Adrenal gland (tissue), 12 donors: Measurements from ENCODE around the gene PIEZO2. TPM values are rescaled to one million over a fixed set of nuclear protein-coding genes. Genes with fewer than 3 reads are reported as not detected.

Source experiments
- DNase-seq, 7 donors: peaks; one replicate each; pipeline ENCODE4 v3.0.0-alpha.2; 2019 to 2020
- H3K27ac ChIP-seq, 5 donors: fragments of 200-600 bp; sonication (generic) in 4 of 5; 1 replicate in 3 of 5; 2 replicates in 2 of 5; pipeline versions ENCODE4 v1.5.1 to v1.8.0; 2016 to 2020; ENCODE audit warnings: mild to moderate bottlenecking in 1 of 5
- H3K27me3 ChIP-seq: fragments of 200-600 bp; 2 replicates; pipeline ENCODE4 v1.8.0; 2021
- H3K36me3 ChIP-seq, 2 donors: fragments of 200-600 bp; replicated peaks in 1 of 2; 1 replicate in 1 of 2; 2 replicates in 1 of 2; pipeline versions ENCODE4 v1.5.1 to v1.8.0; 2018 to 2022
- H3K4me1 ChIP-seq, 2 donors: fragments of 200-600 bp; replicated peaks in 1 of 2; 1 replicate in 1 of 2; 2 replicates in 1 of 2; pipeline versions ENCODE4 v1.5.1 to v1.8.0; 2018 to 2021
- H3K4me3 ChIP-seq, 4 donors: fragments of 200-600 bp; sonication (generic) in 3 of 4; one replicate each; pipeline ENCODE4 v1.5.1; 2016 to 2018
- H3K9me3 ChIP-seq, 3 donors: fragments of 200-600 bp; sonication (generic) in 1 of 3; replicated peaks in 1 of 3; 1 replicate in 2 of 3; 2 replicates in 1 of 3; pipeline versions ENCODE4 v1.5.1 to v1.8.0; 2016 to 2021
- POLR2A ChIP-seq, 2 donors: fragments of 450-650 bp; IDR thresholded peaks; one replicate each; pipeline ENCODE4 v1.6.1; 2017; ENCODE audit warnings: antibody characterized with exemption in 2 of 2, mild to moderate bottlenecking in 2 of 2, moderate library complexity in 1 of 2
- WGBS, 4 donors: extraction: QIAGEN DNeasy Blood & Tissue Kit in 2 of 4; methylation state at CpG; one replicate each; pipeline versions ENCODE4 v1.1.5 to v1.1.7; 2013 to 2017; 5-methylcytosine and 5-hydroxymethylcytosine counted together
- intact Hi-C, 2 donors: fragments of 100-400 bp; cut with DNase I; formaldehyde crosslinking; loops; one replicate each; pipeline versions ENCODE4 v1.14.1 to v1.15.0; 2022 to 2023
- polyA plus RNA-seq, 3 donors: library from polyadenylated mRNA; stranded (reverse); fragments of 200-250 nt in 2 of 3; fragments of 350-450 nt in 1 of 3; fragmentation: Illumina TruSeq in 1 of 3; extraction: RNeasy Lipid Tissue Mini Kit (QIAGEN cat#74804) in 1 of 3; gene quantifications; one replicate each; pipeline ENCODE4 v1.2.3, GENCODE V29; 2013 to 2014
- total RNA-seq, 9 donors: library from RNA; depleted of rRNA in 4 of 9; stranded (reverse); fragments of >200 nt in 4 of 9; fragments of 120-200 nt in 1 of 9; fragmentation: NEBNext Ultra II Directional in 1 of 9; extraction: Animal tissue kit (Norgen Biotek cat#: 25700) in 1 of 9; gene quantifications; one replicate each; pipeline versions ENCODE4 v1.1.0 to v1.2.4, GENCODE V29; 2013 to 2023
- TF ChIP-seq, protein P1 (sequence below), 6 experiments: fragments of 450-650 bp in 4 of 6; fragments of 200-600 bp in 2 of 6; sonication (generic) in 1 of 6; IDR thresholded peaks; 1 replicate in 5 of 6; 2 replicates in 1 of 6; pipeline versions ENCODE4 v1.5.1 to v1.8.0; 2016 to 2021; ENCODE audit warnings: antibody characterized with exemption in 6 of 6, mild to moderate bottlenecking in 2 of 6, moderate library complexity in 1 of 6
- donor health status: healthy with polysubstance abuse.
- donor health status: Bipolar disorder and iron deficiency.
- donor health status: DM: yes; HTN: yes; CAD: no.
- donor health status: DM: no; HTN: no; CAD: no.
- donor health status: DM: no; HTN: no; CAD: no.
- donor health status: DM: yes; HTN: yes; CAD: no.

Gene PIEZO2
- total and polyA plus RNA-seq, 12 donors: 0.88 to 18.0 (median 2.6) TPM

DNA sequence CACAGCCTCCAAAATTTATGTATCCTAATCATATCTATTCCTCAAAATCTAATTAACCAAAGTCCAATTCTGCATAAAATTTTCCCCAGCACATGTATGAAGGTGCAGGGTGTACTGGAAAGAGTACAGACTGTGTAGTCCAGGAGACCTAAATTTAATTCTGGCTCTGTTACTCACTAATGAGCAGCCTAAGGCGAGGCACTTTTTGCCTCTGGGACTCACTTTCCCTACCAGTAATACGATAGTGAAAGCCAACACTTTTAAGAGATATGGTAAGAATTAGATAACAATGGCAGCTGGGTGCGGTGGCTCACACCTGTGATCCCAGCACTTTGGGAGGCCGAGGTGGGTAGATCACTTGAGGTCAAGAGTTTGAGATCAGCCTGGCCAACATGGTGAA, 177.7 kb downstream of the PIEZO2 start:
- intact Hi-C loops: no loop called here
- peak in 1 of 7 donors; percentile 65 for DNase-seq
- no peaks in the 10 kb centered on the region for H3K27me3 ChIP-seq
- H3K27ac ChIP-seq: no peak overlapping the region
- WGBS, 4 donors: 86 to 96% (median 91%) methylated on average over 4 of the region's 4 CpGs
- no peaks in the 10 kb centered on the region for H3K9me3 ChIP-seq
- no peak for TF ChIP-seq POLR2A (IDR thresholded peaks at IDR 0.05)
- TF ChIP-seq, protein P1, sequence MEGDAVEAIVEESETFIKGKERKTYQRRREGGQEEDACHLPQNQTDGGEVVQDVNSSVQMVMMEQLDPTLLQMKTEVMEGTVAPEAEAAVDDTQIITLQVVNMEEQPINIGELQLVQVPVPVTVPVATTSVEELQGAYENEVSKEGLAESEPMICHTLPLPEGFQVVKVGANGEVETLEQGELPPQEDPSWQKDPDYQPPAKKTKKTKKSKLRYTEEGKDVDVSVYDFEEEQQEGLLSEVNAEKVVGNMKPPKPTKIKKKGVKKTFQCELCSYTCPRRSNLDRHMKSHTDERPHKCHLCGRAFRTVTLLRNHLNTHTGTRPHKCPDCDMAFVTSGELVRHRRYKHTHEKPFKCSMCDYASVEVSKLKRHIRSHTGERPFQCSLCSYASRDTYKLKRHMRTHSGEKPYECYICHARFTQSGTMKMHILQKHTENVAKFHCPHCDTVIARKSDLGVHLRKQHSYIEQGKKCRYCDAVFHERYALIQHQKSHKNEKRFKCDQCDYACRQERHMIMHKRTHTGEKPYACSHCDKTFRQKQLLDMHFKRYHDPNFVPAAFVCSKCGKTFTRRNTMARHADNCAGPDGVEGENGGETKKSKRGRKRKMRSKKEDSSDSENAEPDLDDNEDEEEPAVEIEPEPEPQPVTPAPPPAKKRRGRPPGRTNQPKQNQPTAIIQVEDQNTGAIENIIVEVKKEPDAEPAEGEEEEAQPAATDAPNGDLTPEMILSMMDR (IDR thresholded peaks at IDR 0.05): no peak
- H3K4me3 ChIP-seq: no peak overlapping the region
- H3K4me1 ChIP-seq: no peaks in the 10 kb centered on the region
- no peaks in the 10 kb centered on the region for H3K36me3 ChIP-seq

DNA sequence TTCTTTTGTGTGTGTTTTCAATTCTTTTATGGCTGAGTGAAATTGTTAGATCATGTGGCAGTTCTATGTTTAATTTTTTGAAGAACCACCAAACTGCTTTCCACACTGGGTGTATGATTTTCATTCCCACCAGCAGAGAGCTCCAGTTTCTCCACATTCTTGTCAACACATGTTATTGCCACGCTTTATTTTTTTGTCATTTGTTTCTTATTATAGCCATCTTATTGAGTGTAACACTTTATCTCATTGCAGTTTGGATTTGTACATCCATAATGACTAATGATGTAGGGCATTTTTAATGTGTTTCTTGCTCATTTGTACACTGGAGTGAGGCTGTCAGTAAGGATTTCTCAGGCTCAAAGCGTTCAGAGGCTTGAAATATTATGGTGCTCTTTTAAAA, 184.2 kb downstream of the PIEZO2 start:
- no peak for DNase-seq
- Histone ChIP-seq H3K4me1 (no peaks in the 10 kb centered on the region), H3K27ac (no peak overlapping the region), H3K4me3 (no peak overlapping the region), H3K9me3 (no peaks in the 10 kb centered on the region), H3K36me3 (no peaks in the 10 kb centered on the region), H3K27me3 (no peaks in the 10 kb centered on the region)
- intact Hi-C loops: no loop called here
- TF ChIP-seq POLR2A (IDR thresholded peaks at IDR 0.05): no peak
- TF ChIP-seq, protein P1 (IDR thresholded peaks at IDR 0.05): no peak
- 53 to 62% (median 55%) methylated on average over 2 of the region's 2 CpGs for WGBS, 4 donors

DNA sequence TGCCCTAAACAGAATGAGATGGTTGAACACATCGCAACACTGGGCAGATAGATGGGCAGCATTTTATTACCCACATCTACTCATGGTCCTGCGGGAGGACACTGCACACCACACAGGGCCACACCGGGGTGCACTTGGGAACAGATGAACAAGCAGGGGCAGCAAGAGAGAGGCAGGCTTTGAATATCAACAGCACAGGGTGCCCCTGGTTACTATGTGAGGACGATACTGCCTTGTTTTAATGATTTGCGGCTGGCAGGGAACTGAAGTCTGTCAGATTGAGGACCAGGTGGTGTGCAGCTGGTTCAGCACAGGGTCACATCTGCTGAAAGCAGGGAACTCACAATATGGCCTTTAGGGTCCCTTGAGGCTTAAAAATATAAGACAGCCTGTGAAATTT, 195.7 kb downstream of the PIEZO2 start:
- H3K4me3 ChIP-seq: no peak overlapping the region
- intact Hi-C loops: no loop called here
- no peaks in the 10 kb centered on the region for H3K36me3 ChIP-seq
- WGBS, 4 donors: 73 to 91% (median 82%) methylated on average over 5 of the region's 5 CpGs
- no peaks in the 10 kb centered on the region for H3K9me3 ChIP-seq
- H3K27ac ChIP-seq: no peak overlapping the region
- TF ChIP-seq, protein P1 (IDR thresholded peaks at IDR 0.05): no peak
- TF ChIP-seq POLR2A (IDR thresholded peaks at IDR 0.05): no peak
- no peaks in the 10 kb centered on the region for H3K4me1 ChIP-seq
- DNase-seq: no peak
- H3K27me3 ChIP-seq: no peaks in the 10 kb centered on the region

DNA sequence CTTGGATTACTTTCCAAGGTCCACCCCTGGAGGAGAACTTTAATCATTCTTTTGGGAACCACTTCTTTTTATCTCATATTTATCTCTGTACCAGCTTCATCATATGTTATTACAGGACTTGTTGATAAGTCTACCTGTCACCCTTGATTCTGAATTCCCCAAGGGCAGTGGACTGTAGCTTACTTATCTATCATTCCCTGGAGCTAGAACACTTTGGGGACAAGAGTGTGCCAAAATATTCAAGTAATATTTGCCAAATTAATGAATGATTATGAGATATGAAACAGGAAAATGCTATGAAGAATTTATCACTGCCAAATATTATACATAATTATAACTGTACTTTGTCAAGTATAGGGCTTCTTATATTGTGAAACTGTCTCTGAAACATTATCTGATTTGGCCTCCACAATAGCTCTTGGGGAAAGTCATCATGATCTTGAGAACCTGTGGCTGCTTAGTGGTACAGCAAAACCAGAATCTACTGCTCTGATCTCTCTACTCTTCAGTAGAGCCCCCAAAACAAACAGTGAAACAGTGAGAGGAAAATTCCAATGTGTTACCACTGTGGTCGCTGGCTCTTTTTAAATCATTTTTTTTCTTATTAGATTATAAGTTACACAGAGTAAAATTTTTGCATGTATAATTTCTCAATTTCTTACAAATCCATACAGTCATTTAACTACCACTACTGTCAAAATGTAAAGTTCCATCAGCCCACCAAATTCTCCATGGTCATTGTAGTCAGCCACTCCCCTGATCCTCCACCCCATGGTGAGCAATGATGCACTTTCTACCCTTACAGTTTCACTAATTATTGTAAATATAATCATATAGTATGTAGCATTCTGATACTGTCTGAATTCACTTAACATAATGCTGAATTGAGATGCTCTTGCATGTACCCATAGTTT, 197.5 kb downstream of the PIEZO2 start:
- Histone ChIP-seq H3K27me3 (no peaks in the 10 kb centered on the region), H3K4me1 (no peaks in the 10 kb centered on the region), H3K4me3 (no peak overlapping the region), H3K27ac (no peak overlapping the region), H3K36me3 (no peaks in the 10 kb centered on the region), H3K9me3 (no peaks in the 10 kb centered on the region)
- 77 to 100% (median 82%) methylated on average over 1 of the region's 1 CpG for WGBS, 4 donors
- TF ChIP-seq, protein P1 (IDR thresholded peaks at IDR 0.05): no peak
- no peak for TF ChIP-seq POLR2A (IDR thresholded peaks at IDR 0.05)
- intact Hi-C loops: no loop called here
- DNase-seq: no peak
